ENCODE results near the gene CNR2.

GRCh38 chr1:23897083-23897482 is 16.1 kb downstream of the CNR2 start:
- TF ChIP-seq POLR2A (IDR thresholded peaks at IDR 0.05) (no peak), CTCF (IDR thresholded peaks at IDR 0.05) (no peak), POLR2AphosphoS5 (IDR thresholded peaks at IDR 0.05) (no peak)

All from gastroesophageal sphincter (tissue), 3 donors.